Activated CD8-positive, alpha-beta T cell treated with anti-CD3 and anti-CD28 coated beads for 36 hours (primary cell): Measurements from ENCODE around the gene IGF2R. TPM values are rescaled to one million over a fixed set of nuclear protein-coding genes. Genes with fewer than 3 reads are reported as not detected.

Experiments
- ATAC-seq: fragments of 200-7000 bp; cut with Tn5 transposase; one replicate; pipeline ENCODE4 v1.10.0; 2021; ENCODE audit warnings: mild to moderate bottlenecking, moderate library complexity
- CTCF ChIA-PET: fragments of 350-600 bp; sonication (Branson Sonifier 250); formaldehyde crosslinking; loops from one replicate; lab custom pipeline; 2021; ENCODE audit warnings: antibody characterized with exemption; lab: Charles Lee
- POLR2A ChIA-PET: fragments of 350-600 bp; sonication (Branson Sonifier 250); formaldehyde crosslinking; loops from one replicate; lab custom pipeline; 2021; ENCODE audit warnings: antibody characterized with exemption; lab: Charles Lee
- DNase-seq: peaks from one replicate; pipeline ENCODE4 v3.0.0-alpha.2; 2020
- H3K27ac Mint-ChIP-seq: one replicate; pipeline ENCODE4 v1.8.0; 2021; ENCODE audit warnings: mild to moderate bottlenecking, mixed read lengths
- H3K27me3 Mint-ChIP-seq: one replicate; pipeline ENCODE4 v1.8.0; 2021; ENCODE audit warnings: mixed read lengths
- H3K36me3 Mint-ChIP-seq: one replicate; pipeline ENCODE4 v1.8.0; 2021; ENCODE audit warnings: low read depth, mixed read lengths
- H3K4me1 Mint-ChIP-seq: one replicate; pipeline ENCODE4 v1.8.0; 2021; ENCODE audit warnings: low read depth, mixed read lengths
- H3K4me3 Mint-ChIP-seq: one replicate; pipeline ENCODE4 v1.8.0; 2021; ENCODE audit warnings: mild to moderate bottlenecking, moderate library complexity, mixed read lengths
- H3K9me3 Mint-ChIP-seq: one replicate; pipeline ENCODE4 v1.8.0; 2021; ENCODE audit warnings: mixed read lengths
- CTCF ChIP-seq: fragments of 200-600 bp; IDR thresholded peaks from one replicate; pipeline ENCODE4 v1.8.0; 2022; ENCODE audit warnings: antibody characterized with exemption, mild to moderate bottlenecking
- intact Hi-C: fragments of 100-400 bp; cut with micrococcal nuclease; formaldehyde crosslinking; loops from one replicate; pipeline ENCODE4 v1.10.0; 2022
- total RNA-seq, 2 experiments: library from RNA; stranded (reverse); gene quantifications; one replicate each; pipeline ENCODE4 v1.2.3, GENCODE V29; 2021

Gene IGF2R
- total RNA-seq, 2 experiments from 2014 or later = 81.7 to 82.4 TPM

- Mint-ChIP-seq H3K27ac (peak overlapping the region; percentile 52), H3K9me3 (peaks cover 19% of the 10 kb centered on the region), H3K4me1 (peaks cover 81% of the 10 kb centered on the region), H3K36me3 (peaks cover 83% of the 10 kb centered on the region), H3K27me3 (no peaks in the 10 kb centered on the region), H3K4me3 (no peak overlapping the region)
- CTCF ChIA-PET = interaction anchor here (0.7 to 0.9 kb wide), 2 partner anchors 13 to 26 kb away, joined by 3 read pairs; no protein-coding TSS in a partner anchor
- no peak for ATAC-seq
- no peak for DNase-seq
- POLR2A ChIA-PET = no interaction called here
- no peak for TF ChIP-seq CTCF
- intact Hi-C loops = no loop called here
Measured at GRCh38 chr6:159996087-159996622, 27.3 kb downstream of the IGF2R start.

GRCh38 chr6:159996626-159997497 lies 28.0 kb downstream of the IGF2R start:
- ChIA-PET CTCF (interaction anchor here (0.7 to 0.9 kb wide), 2 partner anchors 14 to 27 kb away, joined by 3 read pairs; no protein-coding TSS in a partner anchor), POLR2A (interaction anchor here (0.8 to 0.9 kb wide), 2 partner anchors 13 to 14 kb away, joined by 3 read pairs; no protein-coding TSS in a partner anchor)
- intact Hi-C loops = no loop called here
- Mint-ChIP-seq H3K27me3 (no peaks in the 10 kb centered on the region), H3K9me3 (peaks cover 19% of the 10 kb centered on the region), H3K36me3 (peaks cover 78% of the 10 kb centered on the region), H3K27ac (no peak overlapping the region), H3K4me1 (peaks cover 75% of the 10 kb centered on the region), H3K4me3 (no peak overlapping the region)
- no peak for TF ChIP-seq CTCF
- ATAC-seq (no peak), DNase-seq (no peak)

GRCh38 chr6:159997498-159998101 lies 28.7 kb downstream of the IGF2R start:
- no peak for DNase-seq
- no peaks in the 10 kb centered on the region for H3K27me3 Mint-ChIP-seq
- CTCF ChIA-PET = no interaction called here
- peak overlapping the region; percentile 83 for H3K27ac Mint-ChIP-seq
- H3K4me1 Mint-ChIP-seq = peaks cover 73% of the 10 kb centered on the region
- TF ChIP-seq CTCF = no peak
- no peak for ATAC-seq
- POLR2A ChIA-PET = interaction anchor here (0.8 to 0.9 kb wide), 4 partner anchors 12 to 18 kb away, joined by 3 read pairs; no protein-coding TSS in a partner anchor
- intact Hi-C loops = no loop called here
- H3K36me3 Mint-ChIP-seq = peaks cover 73% of the 10 kb centered on the region
- H3K9me3 Mint-ChIP-seq = peaks cover 19% of the 10 kb centered on the region
- no peak overlapping the region for H3K4me3 Mint-ChIP-seq

- H3K27ac Mint-ChIP-seq = peak overlapping the region; percentile 83
- H3K4me3 Mint-ChIP-seq = no peak overlapping the region
- H3K9me3 Mint-ChIP-seq = peaks cover 16% of the 10 kb centered on the region
- intact Hi-C loops = no loop called here
- H3K4me1 Mint-ChIP-seq = peaks cover 68% of the 10 kb centered on the region
- no peak for DNase-seq
- CTCF ChIA-PET = no interaction called here
- peak; percentile 51 for ATAC-seq
- POLR2A ChIA-PET = interaction anchor here (0.8 to 0.9 kb wide), 2 partner anchors 17 to 19 kb away, joined by 3 read pairs; no protein-coding TSS in a partner anchor
- H3K36me3 Mint-ChIP-seq = peaks cover 65% of the 10 kb centered on the region
- no peak for TF ChIP-seq CTCF
- H3K27me3 Mint-ChIP-seq = no peaks in the 10 kb centered on the region
Measured at GRCh38 chr6:159998538-159998937, 29.7 kb downstream of the IGF2R start.
